CD8-positive, alpha-beta memory T cell (primary cell): Measurements from ENCODE around the gene CTTNBP2NL. TPM values are rescaled to one million over a fixed set of nuclear protein-coding genes. Genes with fewer than 3 reads are reported as not detected.

Experiments used
- CTCF ChIA-PET: fragments of 350-600 bp; sonication (Branson Sonifier 250); formaldehyde crosslinking; loops from one replicate; lab custom pipeline; 2021; ENCODE audit warnings: antibody characterized with exemption; lab: Charles Lee
- POLR2A ChIA-PET: fragments of 350-600 bp; sonication (Branson Sonifier 250); formaldehyde crosslinking; loops from one replicate; lab custom pipeline; 2021; ENCODE audit warnings: antibody characterized with exemption; lab: Charles Lee
- DNase-seq, 5 donors: peaks; one replicate each; pipeline versions ENCODE4 v3.0.0 to v3.0.0-alpha.2; 2020 to 2022; ENCODE audit warnings: mixed read lengths in 1 of 5
- H3K27ac ChIP-seq: one replicate; pipeline ENCODE4 v1.7.0; 2013; ENCODE audit warnings: low read depth, mild to moderate bottlenecking, low read length, moderate library complexity
- H3K27me3 ChIP-seq: 2 replicates; pipeline ENCODE4 v1.7.0; 2013; ENCODE audit warnings: low read length, mild to moderate bottlenecking; ENCODE audit not compliant: insufficient read depth, poor library complexity, severe bottlenecking
- H3K36me3 ChIP-seq: 2 replicates; pipeline ENCODE4 v1.7.0; 2013; ENCODE audit warnings: mild to moderate bottlenecking, low read length, moderate library complexity; ENCODE audit not compliant: insufficient read depth
- H3K4me1 ChIP-seq: 2 replicates; pipeline ENCODE4 v1.7.0; 2013; ENCODE audit warnings: mild to moderate bottlenecking, low read length, moderate library complexity; ENCODE audit not compliant: insufficient read depth
- H3K4me3 ChIP-seq: 2 replicates; pipeline ENCODE4 v1.7.0; 2013; ENCODE audit warnings: mild to moderate bottlenecking, low read length
- H3K9me3 ChIP-seq: 2 replicates; pipeline ENCODE4 v1.7.0; 2013; ENCODE audit warnings: mild to moderate bottlenecking, low read length
- H3K27ac Mint-ChIP-seq, 8 donors: one replicate each; pipeline ENCODE4 v1.8.0; 2020 to 2021; ENCODE audit warnings: mixed read lengths in 8 of 8, mild to moderate bottlenecking in 6 of 8, inconsistent platforms in 3 of 8, moderate library complexity in 3 of 8
- H3K27me3 Mint-ChIP-seq, 2 donors: one replicate each; pipeline ENCODE4 v1.8.0; 2020 to 2021; ENCODE audit warnings: mixed read lengths in 2 of 2, mild to moderate bottlenecking in 1 of 2, moderate library complexity in 1 of 2
- H3K36me3 Mint-ChIP-seq, 3 donors: one replicate each; pipeline ENCODE4 v1.8.0; 2020 to 2021; ENCODE audit warnings: mixed read lengths in 3 of 3, inconsistent platforms in 1 of 3, mild to moderate bottlenecking in 1 of 3
- H3K4me1 Mint-ChIP-seq, 3 donors: one replicate each; pipeline ENCODE4 v1.8.0; 2020 to 2021; ENCODE audit warnings: mixed read lengths in 3 of 3, inconsistent platforms in 1 of 3, mild to moderate bottlenecking in 1 of 3
- H3K4me3 Mint-ChIP-seq, 7 donors: one replicate each; pipeline ENCODE4 v1.8.0; 2020 to 2021; ENCODE audit warnings: mixed read lengths in 7 of 7, mild to moderate bottlenecking in 6 of 7, moderate library complexity in 4 of 7, inconsistent platforms in 2 of 7
- H3K9me3 Mint-ChIP-seq, 5 donors: one replicate each; pipeline ENCODE4 v1.8.0; 2020 to 2022; ENCODE audit warnings: mixed read lengths in 5 of 5, mild to moderate bottlenecking in 3 of 5, moderate library complexity in 2 of 5, inconsistent platforms in 1 of 5
- polyA plus RNA-seq: library from polyadenylated mRNA; unstranded; fragments of 300-500 nt; fragmentation: Illumina TruSeq; gene quantifications from one replicate; pipeline ENCODE4 v1.2.3, GENCODE V29; 2021
- total RNA-seq, 2 experiments: library from RNA; stranded (reverse); gene quantifications; one replicate each; pipeline ENCODE4 v1.2.3, GENCODE V29; 2021

Gene CTTNBP2NL
- total and polyA plus RNA-seq, 3 experiments from 2014 or later: 0.07 to 2.5 (median 2.3) TPM

DNA sequence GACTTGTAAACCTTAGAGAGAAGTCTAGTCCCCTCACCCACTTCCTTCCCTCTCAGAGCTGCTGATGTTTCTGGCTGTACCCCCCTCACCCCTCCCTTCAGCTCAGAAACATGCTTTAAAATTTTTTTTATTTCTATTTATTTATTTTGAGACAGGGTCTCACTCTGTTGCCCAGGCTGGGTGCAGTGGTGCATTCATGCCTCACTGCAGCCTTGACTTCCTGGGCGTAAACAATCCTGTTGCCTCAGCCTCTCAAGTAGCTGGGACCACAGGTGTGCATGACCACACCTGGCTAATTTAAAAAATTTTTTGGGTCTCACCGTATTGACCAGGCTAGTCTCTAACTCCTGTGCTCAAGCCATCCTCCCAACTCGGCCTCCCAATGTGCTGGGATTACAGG, 109.9 kb downstream of the CTTNBP2NL start:
- Histone ChIP-seq H3K36me3 (no peaks in the 10 kb centered on the region), H3K27ac (no peak overlapping the region), H3K4me3 (no peak overlapping the region), H3K4me1 (peaks cover 17% of the 10 kb centered on the region), H3K27me3 (peaks cover 56% of the 10 kb centered on the region), H3K9me3 (no peaks in the 10 kb centered on the region)
- Mint-ChIP-seq H3K9me3 (peaks cover 0 to 1% (median 0%) of the 10 kb centered on the region in 5 donors), H3K27ac (no peak overlapping the region), H3K27me3 (peaks cover 37 to 46% of the 10 kb centered on the region in 2 donors), H3K4me3 (no peak overlapping the region), H3K4me1 (peaks cover 9 to 28% (median 12%) of the 10 kb centered on the region in 3 donors), H3K36me3 (peaks cover 0 to 2% (median 0%) of the 10 kb centered on the region in 3 donors)
- ChIA-PET POLR2A (no interaction called here), CTCF (interaction anchor here (1.0 kb wide), 1 partner anchor 22 kb away, joined by 3 read pairs; no protein-coding TSS in a partner anchor)
- no peak for DNase-seq

DNA sequence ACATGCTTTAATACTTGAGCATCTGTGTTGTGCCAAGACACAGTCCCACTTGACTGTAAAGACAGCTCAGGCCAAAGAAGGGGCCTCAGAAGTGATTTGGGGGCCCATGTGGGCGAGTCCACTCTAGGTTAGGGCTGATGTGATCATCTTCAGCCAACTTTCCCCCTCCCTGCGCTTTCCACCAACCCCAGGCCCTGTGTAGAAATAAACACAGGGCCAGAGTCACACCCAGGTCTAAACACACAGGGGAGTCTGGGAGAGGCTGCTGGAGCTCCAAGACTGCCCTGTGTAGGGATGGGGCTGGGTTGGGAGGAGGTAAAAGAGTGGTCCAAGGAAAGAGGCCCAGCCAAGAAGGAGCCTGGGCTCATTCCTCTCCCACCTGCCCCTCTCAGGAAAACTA, 110.3 kb downstream of the CTTNBP2NL start:
- no peak overlapping the region for H3K27ac ChIP-seq
- Mint-ChIP-seq H3K27me3 (peaks cover 34 to 42% of the 10 kb centered on the region in 2 donors), H3K36me3 (peaks cover 0 to 2% (median 0%) of the 10 kb centered on the region in 3 donors), H3K9me3 (no peaks in the 10 kb centered on the region), H3K27ac (no peak overlapping the region), H3K4me3 (no peak overlapping the region), H3K4me1 (peaks cover 9 to 28% (median 12%) of the 10 kb centered on the region in 3 donors)
- DNase-seq: no peak
- peaks cover 16% of the 10 kb centered on the region for H3K4me1 ChIP-seq
- peaks cover 51% of the 10 kb centered on the region for H3K27me3 ChIP-seq
- CTCF ChIA-PET: interaction anchor here (1.0 kb wide), 1 partner anchor 21 kb away, joined by 3 read pairs; no protein-coding TSS in a partner anchor
- no peak overlapping the region for H3K4me3 ChIP-seq
- POLR2A ChIA-PET: no interaction called here
- H3K9me3 ChIP-seq: no peaks in the 10 kb centered on the region
- no peaks in the 10 kb centered on the region for H3K36me3 ChIP-seq

- ChIA-PET POLR2A (no interaction called here), CTCF (no interaction called here)
- Mint-ChIP-seq H3K9me3 (no peaks in the 10 kb centered on the region), H3K27me3 (peaks cover 31 to 38% of the 10 kb centered on the region in 2 donors), H3K4me1 (peaks cover 9 to 25% (median 10%) of the 10 kb centered on the region in 3 donors), H3K36me3 (peaks cover 0 to 2% (median 0%) of the 10 kb centered on the region in 3 donors), H3K4me3 (peak overlapping the region in 4 of 7 donors; percentile 73 to 85 (median 82)), H3K27ac (no peak overlapping the region)
- Histone ChIP-seq H3K9me3 (no peaks in the 10 kb centered on the region), H3K27me3 (peaks cover 47% of the 10 kb centered on the region), H3K27ac (no peak overlapping the region), H3K4me3 (no peak overlapping the region), H3K36me3 (no peaks in the 10 kb centered on the region), H3K4me1 (peaks cover 12% of the 10 kb centered on the region)
- DNase-seq: no peak
These were observed 110.7 kb downstream of the CTTNBP2NL start for GRCh38 chr1:112506731-112507130.

GRCh38 chr1:112507336-112507735, 111.3 kb downstream of the CTTNBP2NL start:
- Histone ChIP-seq H3K4me1 (peaks cover 11% of the 10 kb centered on the region), H3K27me3 (peaks cover 41% of the 10 kb centered on the region), H3K27ac (no peak overlapping the region), H3K9me3 (no peaks in the 10 kb centered on the region), H3K4me3 (no peak overlapping the region), H3K36me3 (no peaks in the 10 kb centered on the region)
- Mint-ChIP-seq H3K9me3 (no peaks in the 10 kb centered on the region), H3K27me3 (peaks cover 29 to 35% of the 10 kb centered on the region in 2 donors), H3K4me3 (peak overlapping the region; percentile 81 to 95 (median 85)), H3K27ac (peak overlapping the region in 2 of 8 donors; percentile 3 to 52), H3K4me1 (peaks cover 7 to 22% (median 9%) of the 10 kb centered on the region in 3 donors), H3K36me3 (peaks cover 0 to 2% (median 0%) of the 10 kb centered on the region in 3 donors)
- no peak for DNase-seq
- CTCF ChIA-PET: no interaction called here
- POLR2A ChIA-PET: no interaction called here

DNA sequence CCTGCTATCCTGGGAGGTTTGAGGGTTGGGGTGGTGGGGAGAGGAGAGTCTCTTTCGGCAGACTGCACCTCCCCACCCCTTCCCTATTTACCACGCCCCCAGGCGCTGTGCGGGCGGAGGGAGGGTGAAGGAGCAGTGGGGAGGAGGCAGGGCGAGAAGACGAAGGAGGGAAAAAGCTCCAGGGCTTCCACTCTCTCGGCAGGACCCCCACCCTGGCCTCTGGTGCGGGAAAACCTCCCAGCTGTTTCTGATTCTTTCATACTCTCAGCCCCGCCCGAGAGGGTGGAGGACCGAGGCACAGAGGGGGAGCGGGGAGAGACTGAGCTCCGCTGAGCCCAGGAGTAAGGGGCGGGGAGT, 111.9 kb downstream of the CTTNBP2NL start:
- no peaks in the 10 kb centered on the region for H3K9me3 ChIP-seq
- H3K4me3 ChIP-seq: peak overlapping the region; percentile 78
- peaks cover 11% of the 10 kb centered on the region for H3K4me1 ChIP-seq
- H3K4me1 Mint-ChIP-seq: peaks cover 6 to 17% (median 9%) of the 10 kb centered on the region in 3 donors
- ChIA-PET POLR2A (interaction anchor here (0.5 kb wide), 1 partner anchor 222 kb away, joined by 3 read pairs; no protein-coding TSS in a partner anchor), CTCF (interaction anchor here (0.8 to 1.1 kb wide), 2 partner anchors 168 to 200 kb away, joined by 3 read pairs; no protein-coding TSS in a partner anchor)
- H3K36me3 ChIP-seq: no peaks in the 10 kb centered on the region
- H3K27me3 ChIP-seq: peaks cover 36% of the 10 kb centered on the region
- H3K27ac ChIP-seq: peak overlapping the region; percentile 22
- H3K27ac Mint-ChIP-seq: no peak overlapping the region
- H3K9me3 Mint-ChIP-seq: no peaks in the 10 kb centered on the region
- peak overlapping the region; percentile 81 to 95 (median 85) for H3K4me3 Mint-ChIP-seq
- DNase-seq: peak in 2 of 5 donors; percentile 9 to 10
- peaks cover 23 to 29% of the 10 kb centered on the region in 2 donors for H3K27me3 Mint-ChIP-seq
- peaks cover 0 to 2% (median 0%) of the 10 kb centered on the region in 3 donors for H3K36me3 Mint-ChIP-seq

DNA sequence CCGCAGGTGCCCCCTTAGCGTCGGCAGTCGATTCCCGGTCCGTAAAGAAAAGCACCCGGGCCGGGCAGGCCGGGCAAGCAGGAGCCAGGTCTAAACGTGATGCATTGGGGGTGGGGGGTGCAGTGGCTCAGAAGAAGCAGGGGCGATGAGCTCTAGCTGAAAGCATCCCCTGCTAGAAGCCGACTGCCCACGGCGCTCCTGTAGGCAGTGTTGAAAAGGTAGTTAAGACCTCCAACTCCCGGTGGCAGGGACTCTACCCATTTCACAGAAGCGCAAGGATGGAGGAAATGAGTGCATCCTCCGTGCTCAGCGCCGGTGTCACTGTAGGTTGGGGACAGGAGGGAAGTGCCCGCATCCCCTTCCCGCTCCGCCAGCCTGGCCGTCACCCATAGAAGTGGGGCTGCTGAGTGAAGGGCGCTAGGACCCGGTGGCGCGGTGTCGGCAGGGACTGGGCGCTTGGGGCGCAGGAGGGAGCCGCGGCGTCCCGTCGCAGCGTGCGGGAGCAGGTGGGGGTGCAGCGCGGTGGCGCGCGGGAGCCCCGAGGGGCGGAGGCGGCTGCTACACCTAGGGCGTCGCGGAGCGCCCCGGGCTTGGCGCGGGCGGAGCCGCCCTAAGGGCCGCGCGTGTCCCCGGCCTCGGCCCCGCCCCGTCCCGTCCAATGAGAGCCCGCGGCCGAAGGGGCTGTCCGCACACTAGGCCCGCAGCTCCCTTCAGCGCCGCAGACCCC, 112.4 kb downstream of the CTTNBP2NL start, which contains the start of gene WNT2B:
Gene WNT2B (plus strand): TSS at position 688 of the 727 bp plus-strand sequence. CDS start 298 bp downstream, outside the sequence.
- peak; percentile 36 to 69 (median 52) for DNase-seq
- ChIA-PET CTCF (interaction anchor here (0.8 to 1.1 kb wide), 2 partner anchors 167 to 199 kb away, joined by 3 read pairs; no protein-coding TSS in a partner anchor), POLR2A (interaction anchor here (0.5 kb wide), 1 partner anchor 221 kb away, joined by 3 read pairs; no protein-coding TSS in a partner anchor)
- H3K4me3 Mint-ChIP-seq: peak within 1 kb of the TSS; percentile 81 to 95 (median 85)
- Histone ChIP-seq H3K4me3 (peak within 1 kb of the TSS; percentile 78), H3K27me3 (peaks cover 30% of the 10 kb centered on the region), H3K27ac (peak within 1 kb of the TSS; percentile 22), H3K9me3 (no peaks in the 10 kb centered on the region), H3K4me1 (peaks cover 11% of the 10 kb centered on the region), H3K36me3 (no peaks in the 10 kb centered on the region)
- peaks cover 19 to 24% of the 10 kb centered on the region in 2 donors for H3K27me3 Mint-ChIP-seq
- peak within 1 kb of the TSS in 4 of 8 donors; percentile 29 to 74 (median 39) for H3K27ac Mint-ChIP-seq
- peaks cover 0 to under 1% (median 0%) of the 10 kb centered on the region in 3 donors for H3K36me3 Mint-ChIP-seq
- H3K9me3 Mint-ChIP-seq: no peaks in the 10 kb centered on the region
- peaks cover 6 to 17% (median 9%) of the 10 kb centered on the region in 3 donors for H3K4me1 Mint-ChIP-seq

DNA sequence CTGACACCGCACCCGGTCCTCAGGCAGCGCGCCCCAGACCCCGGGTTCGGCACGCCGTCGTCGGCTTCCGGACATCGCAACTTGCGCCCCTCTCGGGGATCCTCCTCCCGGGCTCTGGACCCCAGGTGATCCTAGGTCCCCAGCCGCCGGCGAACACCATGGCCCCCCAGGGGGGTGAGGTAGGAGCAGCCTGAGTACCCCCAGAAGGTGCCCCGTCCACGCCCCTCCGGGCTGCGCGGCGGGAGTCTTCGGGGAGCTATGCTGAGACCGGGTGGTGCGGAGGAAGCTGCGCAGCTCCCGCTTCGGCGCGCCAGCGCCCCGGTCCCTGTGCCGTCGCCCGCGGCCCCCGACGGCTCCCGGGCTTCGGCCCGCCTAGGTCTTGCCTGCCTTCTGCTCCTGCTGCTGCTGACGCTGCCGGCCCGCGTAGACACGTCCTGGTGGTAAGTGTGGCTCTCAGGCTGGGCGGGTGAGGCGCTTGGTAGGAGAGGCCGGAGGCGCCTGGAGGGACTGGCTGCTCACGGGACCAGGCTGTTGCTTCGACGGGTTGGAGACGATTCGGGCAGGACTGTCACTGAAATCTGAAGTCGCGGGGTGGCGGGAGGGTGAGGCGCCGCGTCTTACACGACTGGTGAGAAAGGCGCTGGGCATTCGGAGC, 113.1 kb downstream of the CTTNBP2NL start:
- POLR2A ChIA-PET: no interaction called here
- H3K4me3 Mint-ChIP-seq: peak overlapping the region; percentile 38 to 90 (median 75)
- H3K36me3 ChIP-seq: no peaks in the 10 kb centered on the region
- peak in 2 of 5 donors; percentile 27 to 30 for DNase-seq
- H3K27ac ChIP-seq: no peak overlapping the region
- H3K4me3 ChIP-seq: peak overlapping the region; percentile 78
- no peaks in the 10 kb centered on the region for H3K9me3 ChIP-seq
- peaks cover 6 to 17% (median 9%) of the 10 kb centered on the region in 3 donors for H3K4me1 Mint-ChIP-seq
- CTCF ChIA-PET: no interaction called here
- peaks cover 11% of the 10 kb centered on the region for H3K4me1 ChIP-seq
- peaks cover 14 to 18% of the 10 kb centered on the region in 2 donors for H3K27me3 Mint-ChIP-seq
- H3K27me3 ChIP-seq: peaks cover 25% of the 10 kb centered on the region
- no peaks in the 10 kb centered on the region for H3K36me3 Mint-ChIP-seq
- peak overlapping the region in 2 of 8 donors; percentile 32 to 37 for H3K27ac Mint-ChIP-seq
- H3K9me3 Mint-ChIP-seq: no peaks in the 10 kb centered on the region
